Stimulated activated CD4-positive, alpha-beta T cell treated with anti-CD3 and anti-CD28 coated beads, Interleukin-1b, Interleukin-23, amount 100 ng/mL, for 24 hours (primary cell): ENCODE data around the gene DNAH3.
"Not testable (repeated sequence)": the region's sequence is repeated elsewhere in the genome, so short reads cannot be mapped to it uniquely, and the experiment has no call there.

Experiments
- DNase-seq, 4 experiments: peaks; one replicate each; pipeline ENCODE4 v3.0.0-alpha.2; 2020; ENCODE audit warnings: low read depth in 4 of 4, low spot score in 1 of 4

Gene DNAH3

GRCh38 chr16:21023509-21024202 is 127.0 kb downstream of the DNAH3 start:
- DNase-seq = no peak

GRCh38 chr16:21021316-21021715 is 129.3 kb downstream of the DNAH3 start:
- DNase-seq = no peak

- DNase-seq = no peak
Observed at GRCh38 chr16:21009815-21010214, 140.8 kb downstream of the DNAH3 start.

GRCh38 chr16:21005008-21005407 is 145.6 kb downstream of the DNAH3 start:
- DNase-seq = no peak

- DNase-seq = peak in 1 of 4 experiments; percentile 13
Observed at GRCh38 chr16:21001262-21001661, 149.4 kb downstream of the DNAH3 start.

GRCh38 chr16:20997147-20997546 is 153.5 kb downstream of the DNAH3 start:
- no peak for DNase-seq

GRCh38 chr16:20995711-20996110 is 154.9 kb downstream of the DNAH3 start:
- DNase-seq = no peak

- DNase-seq = not testable (repeated sequence)
Observed at GRCh38 chr16:20989496-20990070, 161.1 kb downstream of the DNAH3 start.

- no peak for DNase-seq
Observed at GRCh38 chr16:20987049-20987448, 163.6 kb downstream of the DNAH3 start.

GRCh38 chr16:20984019-20984418 is 166.6 kb downstream of the DNAH3 start:
- DNase-seq = no peak

GRCh38 chr16:20976576-20976975 is 174.1 kb downstream of the DNAH3 start:
- no peak for DNase-seq

- not testable (repeated sequence) for DNase-seq
Observed at GRCh38 chr16:20973201-20973600, 177.4 kb downstream of the DNAH3 start.

GRCh38 chr16:20971401-20971800 is 179.2 kb downstream of the DNAH3 start:
- DNase-seq = no peak

GRCh38 chr16:20969386-20969785 is 181.3 kb downstream of the DNAH3 start:
- DNase-seq = no peak

GRCh38 chr16:20968765-20969164 is 181.9 kb downstream of the DNAH3 start:
- no peak for DNase-seq

GRCh38 chr16:20960899-20961298 is 189.7 kb downstream of the DNAH3 start:
- DNase-seq = no peak

- DNase-seq = no peak
Observed at GRCh38 chr16:20957153-20957552, 193.5 kb downstream of the DNAH3 start.

GRCh38 chr16:20956319-20956718 is 194.3 kb downstream of the DNAH3 start:
- no peak for DNase-seq

GRCh38 chr16:20954574-20954973 is 196.1 kb downstream of the DNAH3 start:
- DNase-seq = no peak

GRCh38 chr16:20952139-20952920 is 198.3 kb downstream of the DNAH3 start:
- no peak for DNase-seq

GRCh38 chr16:20950294-20950693 is 200.4 kb downstream of the DNAH3 start:
- DNase-seq = no peak

- no peak for DNase-seq
Observed at GRCh38 chr16:20949660-20950059, 201.0 kb downstream of the DNAH3 start.
